Activated CD4-positive, alpha-beta T cell treated with anti-CD3 and anti-CD28 coated beads for 48 hours (primary cell): ENCODE measurements around the gene PSMC6.
A peak's percentile ranks its signal among the peaks of the same experiment; 100 is the strongest.

Experiments
- DNase-seq: peaks from one replicate; pipeline ENCODE4 v3.0.0-alpha.2; 2020

Gene PSMC6

GRCh38 chr14:52706724-52707706 lies at the start of gene PSMC6:
TSS of gene PSMC6 (plus strand) at chr14:52707200. CDS start at chr14:52707220, 20 bp downstream.
- peak; percentile 96 for DNase-seq

- DNase-seq, result no peak
These were observed 46.7 kb upstream of the PSMC6 start for GRCh38 chr14:52660325-52660724.

GRCh38 chr14:52660832-52661231 lies 46.2 kb upstream of the PSMC6 start:
- DNase-seq, result no peak

- no peak for DNase-seq
These were observed 45.7 kb upstream of the PSMC6 start for GRCh38 chr14:52661314-52661713.

- DNase-seq, result no peak
These were observed 43.1 kb upstream of the PSMC6 start for GRCh38 chr14:52663850-52664249.

GRCh38 chr14:52678591-52678990 lies 28.4 kb upstream of the PSMC6 start:
- DNase-seq, result no peak

GRCh38 chr14:52683985-52684520 lies 22.9 kb upstream of the PSMC6 start:
- no peak for DNase-seq

- no peak for DNase-seq
These were observed 20.8 kb upstream of the PSMC6 start for GRCh38 chr14:52686176-52686575.

GRCh38 chr14:52690983-52691760 lies 15.8 kb upstream of the PSMC6 start:
- no peak for DNase-seq

GRCh38 chr14:52692248-52692962 lies 14.6 kb upstream of the PSMC6 start:
- no peak for DNase-seq

GRCh38 chr14:52693036-52693435 lies 14.0 kb upstream of the PSMC6 start:
- DNase-seq, result no peak

GRCh38 chr14:52693532-52693931 lies 13.5 kb upstream of the PSMC6 start:
- DNase-seq, result no peak

- DNase-seq, result peak; percentile 71
These were observed 12.1 kb upstream of the PSMC6 start for GRCh38 chr14:52694761-52695480.

GRCh38 chr14:52695481-52696091 lies 11.4 kb upstream of the PSMC6 start, which contains the start of gene ERO1A:
TSS of gene ERO1A (minus strand) at chr14:52695558. CDS start at chr14:52695481, 77 bp downstream.
- DNase-seq, result peak; percentile 77

- no peak for DNase-seq
These were observed 6.3 kb upstream of the PSMC6 start for GRCh38 chr14:52700701-52701172.

- DNase-seq, result no peak
These were observed 5.8 kb upstream of the PSMC6 start for GRCh38 chr14:52701223-52701622.

- no peak for DNase-seq
These were observed 3.8 kb upstream of the PSMC6 start for GRCh38 chr14:52703225-52703624.

- no peak for DNase-seq
These were observed 3.3 kb upstream of the PSMC6 start for GRCh38 chr14:52703664-52704063.

GRCh38 chr14:52706286-52706685 lies 714 bp upstream of the PSMC6 start:
- DNase-seq, result peak; percentile 56

- no peak for DNase-seq
These were observed 4.7 kb downstream of the PSMC6 start for GRCh38 chr14:52711666-52712065.

GRCh38 chr14:52716155-52716554 lies 9.2 kb downstream of the PSMC6 start:
- DNase-seq, result no peak
